H1 (cell line): ENCODE data around the gene FAM193A. TPM values are rescaled to one million over a fixed set of nuclear protein-coding genes. Genes with fewer than 3 reads are reported as not detected.

ENCODE experiments used
- ATF2 ChIP-seq: IDR thresholded peaks from 2 replicates; pipeline ENCODE4 v1.6.1; 2012; ENCODE audit warnings: low read length, inconsistent platforms
- CBX8 ChIP-seq: fragments of 300-800, 300-1000 bp; sonication (generic); IDR thresholded peaks from 2 replicates; pipeline ENCODE4 v1.7.1; 2016; ENCODE audit warnings: low read depth, low read length, borderline replicate concordance
- CHD7 ChIP-seq: fragments of 300-600 bp; sonication (generic); IDR thresholded peaks from 2 replicates; pipeline ENCODE4 v1.7.1; 2012; ENCODE audit warnings: low read length, moderate library complexity, mild to moderate bottlenecking, inconsistent platforms; ENCODE audit not compliant: insufficient replicate concordance
- EZH2 ChIP-seq: fragments of 200-600 bp; sonication (generic); IDR thresholded peaks from 2 replicates; pipeline ENCODE4 v1.7.1; 2012; ENCODE audit warnings: low read depth, mild to moderate bottlenecking, moderate library complexity, low read length, inconsistent platforms; ENCODE audit not compliant: severe bottlenecking
- KDM1A ChIP-seq: fragments of 200-600, 300-600 bp; sonication (generic); IDR thresholded peaks from 2 replicates; pipeline ENCODE4 v1.7.1; 2016; ENCODE audit warnings: mild to moderate bottlenecking, low read length, borderline replicate concordance
- POLR2A ChIP-seq, 2 experiments: IDR thresholded peaks; 1 replicate in 1 of 2; 2 replicates in 1 of 2; pipeline ENCODE4 v1.6.1; 2011; ENCODE audit warnings: low read depth in 2 of 2, low read length in 2 of 2, mild to moderate bottlenecking in 2 of 2; ENCODE audit errors: control extremely low read depth in 1 of 2
- POU5F1 ChIP-seq: IDR thresholded peaks from 2 replicates; pipeline ENCODE4 v1.6.1; 2011; ENCODE audit warnings: low read depth, mild to moderate bottlenecking, low read length, moderate library complexity
- SP2 ChIP-seq: IDR thresholded peaks from 2 replicates; pipeline ENCODE4 v1.6.1; 2012; ENCODE audit warnings: mild to moderate bottlenecking, low read length, inconsistent platforms
- TAF7 ChIP-seq: optimal IDR thresholded peaks from 2 replicates; pipeline ENCODE3; 2011; ENCODE audit warnings: low read depth, mild to moderate bottlenecking, inconsistent platforms, low read length, moderate library complexity, borderline replicate concordance
- polyA plus RNA-seq, 7 experiments: library from polyadenylated mRNA; depleted of rRNA in 3 of 7; stranded (reverse) in 5 of 7; unstranded in 2 of 7; fragments of >200 nt in 5 of 7; fragments of 200-250 nt in 2 of 7; gene quantifications; 1 replicate in 5 of 7; 2 replicates in 1 of 7; 4 replicates in 1 of 7; pipeline versions ENCODE4 v1.2.1 to v1.2.3, GENCODE V29; 2011 to 2013; ENCODE audit warnings: missing spikeins in 2 of 7, mixed read lengths in 2 of 7
- total RNA-seq: library from RNA; stranded (reverse); fragmentation: NEBNext Ultra II Directional; extraction: Animal tissue kit (Norgen Biotek cat#: 25700); gene quantifications from 2 replicates; pipeline ENCODE4 v1.2.1, GENCODE V29; 2021

Gene FAM193A
- total and polyA plus RNA-seq, 2 of the 8 experiments (the other 6 are each of a cell fraction or from before 2014, with no cell fraction given): 8.7 to 26.2 TPM

GRCh38 chr4:2650276-2650675 lies 113.8 kb downstream of the FAM193A start (continued):
- TF ChIP-seq CHD7 (no peak), EZH2 (no peak), TAF7 (no peak), POU5F1 (no peak), POLR2A (IDR thresholded peaks at IDR 0.05; ENCODE audit: control extremely low read depth in 1 of 2, low read depth in 2 of 2, low read length in 2 of 2) (no peak), CBX8 (no peak), SP2 (no peak), KDM1A (no peak), ATF2 (no peak)
- TF ChIP-seq, all 59 proteins: peak for 0
